H1 (cell line): ENCODE results near the gene OLR1. TPM values are rescaled to one million over a fixed set of nuclear protein-coding genes. Genes with fewer than 3 reads are reported as not detected.

Source experiments
- CTCF ChIA-PET: fragments of 300-600 bp; sonication (Branson Sonifier 250); formaldehyde crosslinking; loops from one replicate; lab custom pipeline; 2021; ENCODE audit not compliant: partially characterized antibody; lab: Charles Lee
- POLR2A ChIA-PET: fragments of 300-600 bp; sonication (Branson Sonifier 250); formaldehyde crosslinking; loops from one replicate; lab custom pipeline; 2021; ENCODE audit warnings: inconsistent platforms; ENCODE audit not compliant: partially characterized antibody; lab: Charles Lee
- DNase-seq, 2 experiments: peaks; one replicate each; pipeline versions ENCODE4 v3.0.0 to v3.0.0-alpha.2; 2010 to 2022; ENCODE audit warnings: low spot score in 2 of 2, low read depth in 1 of 2, mixed read lengths in 1 of 2
- FAIRE-seq: peaks from 2 replicates; lab custom pipeline; 2011; peaks lifted over from hg19 to GRCh38; lab: Jason Lieb, UNC
- H2AFZ ChIP-seq: 2 replicates; pipeline ENCODE4 v1.8.1; 2012; ENCODE audit warnings: low read length, inconsistent platforms
- H2AK5ac ChIP-seq: 2 replicates; pipeline ENCODE4 v1.6.1; 2013; ENCODE audit warnings: low read depth, low read length
- H2BK120ac ChIP-seq: replicated peaks from 2 replicates; pipeline ENCODE3; 2013; ENCODE audit warnings: low read depth, low read length, inconsistent platforms
- H2BK12ac ChIP-seq: 2 replicates; pipeline ENCODE4 v1.6.1; 2013; ENCODE audit warnings: low read depth, low read length
- H2BK15ac ChIP-seq: 2 replicates; pipeline ENCODE4 v1.6.1; 2013; ENCODE audit warnings: low read length
- H2BK20ac ChIP-seq: 2 replicates; pipeline ENCODE4 v1.6.1; 2013; ENCODE audit warnings: low read length
- H2BK5ac ChIP-seq: 2 replicates; pipeline ENCODE4 v1.6.1; 2013; ENCODE audit warnings: low read depth, low read length
- H3K14ac ChIP-seq: 2 replicates; pipeline ENCODE4 v1.6.1; 2013; ENCODE audit warnings: inconsistent platforms; ENCODE audit not compliant: insufficient read length
- H3K18ac ChIP-seq: 2 replicates; pipeline ENCODE4 v1.6.1; 2013; ENCODE audit warnings: low read length; ENCODE audit errors: extremely low read depth
- H3K23ac ChIP-seq: 2 replicates; pipeline ENCODE4 v1.6.1; 2013; ENCODE audit warnings: inconsistent platforms; ENCODE audit not compliant: insufficient read length
- H3K23me2 ChIP-seq: 2 replicates; pipeline ENCODE4 v1.6.1; 2013; ENCODE audit warnings: low read depth, low read length
- H3K27ac ChIP-seq: 2 replicates; pipeline ENCODE4 v1.6.1; 2011; ENCODE audit warnings: low read depth, low read length, inconsistent platforms
- H3K27me3 ChIP-seq, 4 experiments: replicated peaks in 1 of 4; 1 replicate in 1 of 4; 2 replicates in 3 of 4; pipeline versions ENCODE4 v1.6.1 to v1.8.1; 2011 to 2013; ENCODE audit warnings: low read length in 3 of 4, mild to moderate bottlenecking in 3 of 4, inconsistent platforms in 2 of 4, mixed read lengths in 2 of 4, moderate library complexity in 1 of 4; ENCODE audit not compliant: control insufficient read depth in 3 of 4, insufficient read depth in 3 of 4; ENCODE audit errors: extremely low read depth in 1 of 4
- H3K36me3 ChIP-seq, 4 experiments: 2 replicates each; pipeline versions ENCODE4 v1.6.1 to v1.8.1; 2011 to 2013; ENCODE audit warnings: mild to moderate bottlenecking in 4 of 4, low read length in 3 of 4, moderate library complexity in 2 of 4, control low read depth in 1 of 4, inconsistent platforms in 1 of 4; ENCODE audit not compliant: insufficient read depth in 4 of 4, control insufficient read depth in 2 of 4
- H3K4ac ChIP-seq: replicated peaks from 2 replicates; pipeline ENCODE3; 2013; ENCODE audit warnings: low read length, low read depth, mixed read lengths, inconsistent platforms; ENCODE audit not compliant: insufficient read length
- H3K4me1 ChIP-seq, 4 experiments: replicated peaks in 1 of 4; 1 replicate in 1 of 4; 2 replicates in 3 of 4; pipeline versions ENCODE4 v1.6.1 to v1.8.1; 2011 to 2013; ENCODE audit warnings: low read length in 3 of 4, inconsistent platforms in 2 of 4, mixed read lengths in 1 of 4; ENCODE audit not compliant: insufficient read depth in 4 of 4, control insufficient read depth in 3 of 4
- H3K4me2 ChIP-seq, 2 experiments: 2 replicates each; pipeline versions ENCODE4 v1.6.1 to v1.8.1; 2011 to 2013; ENCODE audit warnings: low read depth in 2 of 2, low read length in 2 of 2, control low read depth in 1 of 2, inconsistent platforms in 1 of 2, mild to moderate bottlenecking in 1 of 2; ENCODE audit not compliant: insufficient read depth in 1 of 2
- H3K4me3 ChIP-seq, 4 experiments: fragments of 200-600, 300-600 bp in 1 of 4; sonication (generic), shearing (Covaris generic), sonication (Bioruptor Twin) in 1 of 4; 2 replicates each; pipeline versions ENCODE4 v1.5.1 to v1.8.1; 2011 to 2016; ENCODE audit warnings: low read length in 4 of 4, low read depth in 3 of 4, control low read depth in 2 of 4, inconsistent platforms in 2 of 4, mild to moderate bottlenecking in 2 of 4, mixed read lengths in 1 of 4, moderate library complexity in 1 of 4; ENCODE audit not compliant: insufficient read depth in 2 of 4; ENCODE audit errors: extremely low read depth in 1 of 4
- H3K56ac ChIP-seq: replicated peaks from 2 replicates; pipeline ENCODE3; 2013; ENCODE audit warnings: low read depth, mild to moderate bottlenecking, mixed read lengths, low read length, inconsistent platforms; ENCODE audit not compliant: insufficient read length
- H3K79me1 ChIP-seq: 2 replicates; pipeline ENCODE4 v1.6.1; 2013; ENCODE audit warnings: low read depth, low read length, control low read depth
- H3K79me2 ChIP-seq, 2 experiments: 2 replicates each; pipeline versions ENCODE4 v1.6.1 to v1.8.1; 2012 to 2013; ENCODE audit warnings: low read length in 2 of 2, mild to moderate bottlenecking in 2 of 2, inconsistent platforms in 1 of 2; ENCODE audit not compliant: insufficient read depth in 2 of 2, control insufficient read depth in 1 of 2
- H3K9ac ChIP-seq, 4 experiments: replicated peaks in 1 of 4; 1 replicate in 1 of 4; 2 replicates in 3 of 4; pipeline versions ENCODE4 v1.6.1 to v1.8.1; 2011 to 2013; ENCODE audit warnings: low read depth in 3 of 4, low read length in 3 of 4, control low read depth in 2 of 4, mild to moderate bottlenecking in 2 of 4, moderate library complexity in 2 of 4, inconsistent platforms in 1 of 4; ENCODE audit errors: extremely low read depth in 1 of 4
- H3K9me3 ChIP-seq, 2 experiments: 2 replicates each; pipeline versions ENCODE4 v1.6.1 to v1.8.1; 2012 to 2013; ENCODE audit warnings: mild to moderate bottlenecking in 2 of 2, moderate library complexity in 2 of 2, control low read depth in 1 of 2, inconsistent platforms in 1 of 2, low read depth in 1 of 2, low read length in 1 of 2, mixed read lengths in 1 of 2; ENCODE audit not compliant: insufficient read depth in 2 of 2
- H4K20me1 ChIP-seq, 2 experiments: replicated peaks in 1 of 2; 2 replicates each; pipeline versions ENCODE3 to v1.8.1; 2011 to 2013; ENCODE audit warnings: inconsistent platforms in 2 of 2, low read length in 2 of 2, mild to moderate bottlenecking in 1 of 2; ENCODE audit not compliant: insufficient read depth in 2 of 2, control insufficient read depth in 1 of 2
- H4K5ac ChIP-seq: 2 replicates; pipeline ENCODE4 v1.6.1; 2013; ENCODE audit warnings: low read length, low read depth, mixed read lengths, inconsistent platforms; ENCODE audit not compliant: insufficient read length
- H4K8ac ChIP-seq: 2 replicates; pipeline ENCODE4 v1.8.0; 2013; ENCODE audit warnings: mild to moderate bottlenecking, moderate library complexity, low read length, inconsistent platforms; ENCODE audit not compliant: insufficient read depth; ENCODE audit errors: extremely low read depth
- H4K91ac ChIP-seq: replicated peaks from 2 replicates; pipeline ENCODE3; 2013; ENCODE audit warnings: low read length, mixed read lengths, inconsistent platforms; ENCODE audit not compliant: insufficient read length
- GABPA ChIP-seq: IDR thresholded peaks from 2 replicates; pipeline ENCODE4 v1.6.1; 2011; ENCODE audit warnings: mild to moderate bottlenecking, low read length, moderate library complexity, borderline replicate concordance; ENCODE audit not compliant: insufficient read depth
- TEAD4 ChIP-seq: IDR thresholded peaks from 2 replicates; pipeline ENCODE4 v1.6.1; 2012; ENCODE audit warnings: low read depth, low read length, inconsistent platforms, mixed read lengths
- WGBS, 2 experiments: shearing (Covaris generic) in 1 of 2; methylation state at CpG; one replicate each; pipeline versions ENCODE4 v1.1.6 to v1.1.7; 2013 to 2015; ENCODE audit warnings: low lambda C conversion rate in 2 of 2, mixed read lengths in 2 of 2, inconsistent platforms in 1 of 2, low coverage in 1 of 2, missing lambda C conversion rate in 1 of 2; ENCODE audit not compliant: insufficient replicate concordance in 2 of 2, insufficient coverage in 1 of 2, insufficient read length in 1 of 2; ENCODE audit errors: extremely low coverage in 1 of 2, missing lambda C conversion rate in 1 of 2; 5-methylcytosine and 5-hydroxymethylcytosine counted together
- polyA plus RNA-seq, 7 experiments: library from polyadenylated mRNA; depleted of rRNA in 3 of 7; stranded (reverse) in 5 of 7; unstranded in 2 of 7; fragments of >200 nt in 5 of 7; fragments of 200-250 nt in 2 of 7; gene quantifications; 1 replicate in 5 of 7; 2 replicates in 1 of 7; 4 replicates in 1 of 7; pipeline versions ENCODE4 v1.2.1 to v1.2.3, GENCODE V29; 2011 to 2013; ENCODE audit warnings: missing spikeins in 2 of 7, mixed read lengths in 2 of 7
- total RNA-seq: library from RNA; stranded (reverse); fragmentation: NEBNext Ultra II Directional; extraction: Animal tissue kit (Norgen Biotek cat#: 25700); gene quantifications from 2 replicates; pipeline ENCODE4 v1.2.1, GENCODE V29; 2021

Gene OLR1
- total and polyA plus RNA-seq, 2 of the 8 experiments (the other 6 are each of a cell fraction or from before 2014, with no cell fraction given) = not detected

- H3K4me1 ChIP-seq = 0 out of 7 replicates have a peak, but pooled peaks cover 0 to 2% (median 0%) of the 10 kb centered on the region in 4 experiments
- H3K4ac ChIP-seq = no peak overlapping the region
- no peak overlapping the region for H3K27ac ChIP-seq
- H4K91ac ChIP-seq = no peak overlapping the region
- no peak overlapping the region for H4K5ac ChIP-seq
- no peak overlapping the region for H2BK5ac ChIP-seq
- no peaks in the 10 kb centered on the region for H3K36me3 ChIP-seq
- no peak overlapping the region for H3K4me3 ChIP-seq
- no peak for DNase-seq
- no peak overlapping the region for H2AFZ ChIP-seq
- ChIA-PET CTCF (interaction anchor here (0.6 to 3.0 kb wide), 11 partner anchors 8 to 160 kb away, joined by 3 to 36 read pairs (median 3); no protein-coding TSS in a partner anchor), POLR2A (interaction anchor here (1.9 kb wide), 1 partner anchor 39 kb away, joined by 6 read pairs; no protein-coding TSS in a partner anchor)
- H3K18ac ChIP-seq = no peak overlapping the region
- no peaks in the 10 kb centered on the region for H4K20me1 ChIP-seq
- H3K23me2 ChIP-seq = no peaks in the 10 kb centered on the region
- H3K27me3 ChIP-seq = no peaks in the 10 kb centered on the region
- no peak overlapping the region for H3K4me2 ChIP-seq
- H3K9me3 ChIP-seq = no peaks in the 10 kb centered on the region
- no peaks in the 10 kb centered on the region for H3K79me2 ChIP-seq
- H2AK5ac ChIP-seq = no peak overlapping the region
- no peak for FAIRE-seq
- no peak overlapping the region for H4K8ac ChIP-seq
- no peaks in the 10 kb centered on the region for H3K79me1 ChIP-seq
- no peak overlapping the region for H2BK120ac ChIP-seq
- TF ChIP-seq GABPA (no peak), TEAD4 (0 out of 2 replicates have a peak, but pooled peaks have one; percentile 15)
- 29% methylated on average over 2 of the region's 2 CpGs; no CpG with 5 or more reads in 1 of the 2 experiments for WGBS, 2 experiments
- H3K56ac ChIP-seq = no peak overlapping the region
- H2BK20ac ChIP-seq = no peak overlapping the region
- no peak overlapping the region for H3K14ac ChIP-seq
- no peak overlapping the region for H3K9ac ChIP-seq
- no peak overlapping the region for H2BK12ac ChIP-seq
- H2BK15ac ChIP-seq = no peak overlapping the region
- no peak overlapping the region for H3K23ac ChIP-seq
These were observed 19.9 kb upstream of the OLR1 start for GRCh38 chr12:10191865-10192264.
